GM12874 (cell line): Measurements from ENCODE around the gene PTPN14.

Experiments used
- CTCF ChIP-seq: IDR thresholded peaks from 2 replicates; pipeline ENCODE4 v1.5.1; 2011; ENCODE audit warnings: low read depth, mild to moderate bottlenecking, control low read depth, low read length, moderate library complexity; ENCODE audit not compliant: insufficient read depth

PTPN14 gene

GRCh38 chr1:214538496-214538895 is 12.9 kb downstream of the PTPN14 start:
- no peak for TF ChIP-seq CTCF

- no peak for TF ChIP-seq CTCF
Measured at GRCh38 chr1:214537872-214538473, 13.4 kb downstream of the PTPN14 start.

- no peak for TF ChIP-seq CTCF
Measured at GRCh38 chr1:214537219-214537618, 14.2 kb downstream of the PTPN14 start.

- TF ChIP-seq CTCF = no peak
Measured at GRCh38 chr1:214532070-214532469, 19.3 kb downstream of the PTPN14 start.

GRCh38 chr1:214525535-214526019 is 25.8 kb downstream of the PTPN14 start:
- no peak for TF ChIP-seq CTCF

- TF ChIP-seq CTCF = no peak
Measured at GRCh38 chr1:214524824-214525223, 26.6 kb downstream of the PTPN14 start.

- TF ChIP-seq CTCF = no peak
Measured at GRCh38 chr1:214523124-214523824, 28.1 kb downstream of the PTPN14 start.
